ENCODE data around the gene PTPRR. TPM values are rescaled to one million over a fixed set of nuclear protein-coding genes. Genes with fewer than 3 reads are reported as not detected.
"Not testable (repeated sequence)": the region's sequence is repeated elsewhere in the genome, so short reads cannot be mapped to it uniquely, and the experiment has no call there.

The PTPRR gene
- total RNA-seq, 1 donor from 2014 or later = not detected

DNA sequence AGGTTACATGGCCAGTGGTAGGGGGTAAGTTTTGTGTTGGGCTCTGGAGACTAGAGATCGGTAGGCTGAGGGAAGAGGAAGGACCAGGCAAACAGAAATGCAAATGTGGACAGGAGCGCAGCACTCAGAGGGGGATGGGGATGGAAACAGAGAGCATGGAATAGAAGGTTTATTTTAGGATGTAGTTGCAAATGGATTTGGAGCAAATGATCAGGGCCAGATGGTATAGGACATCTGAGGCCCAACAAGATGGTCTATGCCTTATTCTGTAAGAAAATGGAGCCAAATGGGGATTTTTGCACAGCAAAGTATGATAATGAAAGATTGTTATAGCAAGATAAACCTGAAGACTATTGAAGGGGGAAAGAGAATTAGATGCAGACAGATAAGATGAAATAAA lies 180.8 kb downstream of the PTPRR start:
- no peaks in the 10 kb centered on the region for H3K9me3 Mint-ChIP-seq

DNA sequence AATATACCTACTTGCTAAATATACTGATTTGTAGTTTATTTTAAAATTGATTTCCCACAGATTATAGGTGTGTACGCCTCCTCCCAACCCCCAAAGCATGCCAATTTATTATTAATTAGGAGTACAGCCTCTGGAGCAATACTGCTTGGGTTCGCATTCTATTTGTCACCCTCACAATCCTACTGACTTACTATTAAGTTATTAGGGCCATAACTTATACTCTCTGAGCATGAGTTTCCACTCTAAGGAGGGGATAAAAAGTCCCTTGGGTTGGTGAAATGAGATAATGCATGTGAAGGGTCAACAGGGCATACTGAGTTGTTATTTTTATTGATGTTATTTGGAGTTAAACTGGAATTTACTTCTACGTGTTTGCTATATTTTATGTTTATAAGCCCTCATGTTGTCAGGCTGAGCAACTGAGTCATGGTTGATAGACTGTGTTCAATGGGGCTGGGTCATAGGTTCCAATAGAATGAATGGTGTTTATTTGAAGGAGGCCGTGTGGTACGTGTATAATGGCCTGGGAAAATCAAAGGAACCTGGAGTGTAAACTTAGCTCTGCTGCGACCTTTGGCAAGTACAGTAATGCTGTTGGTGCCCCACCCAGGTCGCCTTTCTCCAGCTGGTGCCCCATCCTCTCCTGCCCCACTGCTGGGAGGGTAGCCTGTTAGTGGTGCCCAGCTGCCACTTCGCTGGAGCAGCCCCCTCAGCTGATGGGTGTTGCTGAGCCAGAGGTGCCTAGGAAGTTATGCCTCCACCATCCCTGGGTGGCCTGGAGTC lies 184.0 kb downstream of the PTPRR start:
- intact Hi-C loops (cut with micrococcal nuclease) = no loop called here
- Mint-ChIP-seq H3K27me3 (ENCODE audit: insufficient read depth) (no peaks in the 10 kb centered on the region), H3K4me3 (no peak overlapping the region), H3K27ac (no peak overlapping the region), H3K4me1 (ENCODE audit: low read depth) (no peaks in the 10 kb centered on the region), H3K9me3 (no peaks in the 10 kb centered on the region), H3K36me3 (ENCODE audit: low read depth) (no peaks in the 10 kb centered on the region)
- DNase-seq (ENCODE audit: low spot score) = no peak

More for the DNA sequence above, 180.8 kb downstream of the PTPRR start:
- Mint-ChIP-seq H3K4me3 (no peak overlapping the region), H3K36me3 (ENCODE audit: low read depth) (no peaks in the 10 kb centered on the region), H3K27ac (no peak overlapping the region), H3K4me1 (ENCODE audit: low read depth) (no peaks in the 10 kb centered on the region), H3K27me3 (ENCODE audit: insufficient read depth) (no peaks in the 10 kb centered on the region)
- intact Hi-C loops (cut with micrococcal nuclease) = no loop called here
- DNase-seq (ENCODE audit: low spot score) = no peak

DNA sequence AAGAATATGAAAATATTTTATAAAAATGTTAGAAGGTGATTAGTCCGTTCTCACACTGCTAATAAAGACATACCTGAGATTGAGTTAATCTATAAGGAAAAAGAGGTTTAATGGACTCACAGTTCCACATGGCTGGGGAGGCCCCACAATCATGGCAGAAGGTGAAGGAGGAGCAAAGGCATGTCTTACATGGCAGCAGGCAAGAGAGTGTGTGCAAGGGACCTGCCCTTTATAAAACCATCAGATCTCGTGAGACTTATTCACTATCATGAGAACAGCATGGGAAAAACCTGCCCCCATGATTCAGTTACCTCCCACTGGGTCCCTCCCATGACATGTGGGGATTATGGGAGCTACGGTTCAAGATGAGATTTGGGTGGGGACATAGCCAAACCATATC lies 185.3 kb downstream of the PTPRR start:
- H3K9me3 Mint-ChIP-seq; intact Hi-C loops (cut with micrococcal nuclease); H3K4me1 Mint-ChIP-seq (ENCODE audit: low read depth); H3K36me3 Mint-ChIP-seq (ENCODE audit: low read depth); H3K27me3 Mint-ChIP-seq (ENCODE audit: insufficient read depth); H3K27ac Mint-ChIP-seq; H3K4me3 Mint-ChIP-seq; DNase-seq (ENCODE audit: low spot score): not testable (repeated sequence)

DNA sequence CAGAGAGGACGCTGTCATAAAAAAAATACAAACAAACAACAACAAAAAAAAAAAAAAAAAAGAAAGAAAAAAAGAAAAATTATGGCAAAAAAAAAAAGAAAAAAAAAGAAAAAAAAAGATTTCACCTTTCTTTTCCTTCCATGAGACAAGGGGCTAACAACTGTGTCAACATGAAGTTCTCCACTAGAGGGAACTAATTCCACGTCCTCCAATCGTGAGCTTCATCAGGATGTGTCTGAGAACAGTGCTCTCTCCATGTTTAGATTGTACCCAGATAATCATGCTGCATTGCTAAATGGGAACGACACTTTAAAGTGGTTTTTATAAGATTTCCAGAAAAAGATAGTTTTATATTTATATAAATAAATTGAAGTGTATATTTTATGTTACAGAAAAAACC lies 187.2 kb downstream of the PTPRR start:
- DNase-seq (ENCODE audit: low spot score) = no peak

DNA sequence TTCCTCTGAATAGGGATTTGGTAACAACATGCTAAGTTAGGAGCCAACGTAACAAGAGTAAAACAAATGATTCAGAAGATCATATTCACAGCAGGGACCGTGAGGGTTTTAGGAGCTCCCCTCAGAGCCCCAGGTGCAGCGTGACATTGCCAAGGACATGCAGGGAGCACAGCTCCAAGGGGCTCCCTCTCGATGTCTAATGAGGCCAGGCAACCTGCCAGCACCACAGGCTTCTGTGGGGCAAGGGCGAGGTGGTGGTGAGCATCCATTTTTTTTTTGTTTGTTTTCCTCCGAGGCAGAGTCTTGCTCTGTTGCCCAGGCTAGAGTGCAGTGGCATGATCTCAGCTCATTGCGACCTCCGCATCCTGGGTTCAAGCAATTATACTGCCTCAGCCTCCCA lies 188.3 kb downstream of the PTPRR start:
- DNase-seq (ENCODE audit: low spot score) = no peak
- Mint-ChIP-seq H3K4me3 (no peak overlapping the region), H3K27me3 (ENCODE audit: insufficient read depth) (peaks cover 6% of the 10 kb centered on the region), H3K9me3 (no peaks in the 10 kb centered on the region), H3K4me1 (ENCODE audit: low read depth) (no peaks in the 10 kb centered on the region), H3K27ac (no peak overlapping the region), H3K36me3 (ENCODE audit: low read depth) (no peaks in the 10 kb centered on the region)
- intact Hi-C loops (cut with micrococcal nuclease) = loop anchor here (2.0 to 5.0 kb wide), 2 partner anchors 660 to 1015 kb away; no protein-coding TSS in a partner anchor

More for the DNA sequence above, 187.2 kb downstream of the PTPRR start:
- no peaks in the 10 kb centered on the region for H3K9me3 Mint-ChIP-seq
- no peaks in the 10 kb centered on the region for H3K4me1 Mint-ChIP-seq (ENCODE audit: low read depth)
- H3K4me3 Mint-ChIP-seq = no peak overlapping the region
- peaks cover 6% of the 10 kb centered on the region for H3K27me3 Mint-ChIP-seq (ENCODE audit: insufficient read depth)
- no peaks in the 10 kb centered on the region for H3K36me3 Mint-ChIP-seq (ENCODE audit: low read depth)
- intact Hi-C loops (cut with micrococcal nuclease) = loop anchor here (1.0 to 5.0 kb wide), 3 partner anchors 116 to 1013 kb away; no protein-coding TSS in a partner anchor
- no peak overlapping the region for H3K27ac Mint-ChIP-seq

DNA sequence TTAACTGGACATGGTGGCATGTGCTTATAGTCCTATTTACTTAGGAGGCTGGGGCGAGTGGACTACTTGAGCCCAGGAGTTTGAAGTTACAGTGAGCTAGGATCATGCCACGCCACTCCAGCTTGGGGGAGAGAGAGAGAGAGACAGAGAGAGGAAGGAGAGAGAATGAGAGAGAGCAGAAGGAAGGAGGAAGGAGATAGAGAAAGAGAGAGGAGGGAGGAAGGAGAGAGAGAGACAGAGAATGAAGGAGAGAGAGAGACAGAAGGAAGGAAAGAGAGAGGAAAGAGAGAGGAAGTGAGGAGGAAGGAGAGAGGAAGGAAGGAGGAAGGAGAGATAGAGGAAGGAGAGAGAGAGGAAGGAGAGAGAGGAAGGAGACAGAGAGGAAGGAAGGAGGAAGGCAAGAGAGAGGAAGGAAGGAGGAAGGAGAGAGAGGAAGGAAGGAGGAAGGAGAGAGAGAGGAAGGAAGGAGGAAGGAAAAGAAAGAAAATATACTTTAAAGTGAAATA lies 189.8 kb downstream of the PTPRR start:
- H3K9me3 Mint-ChIP-seq = no peaks in the 10 kb centered on the region
- H3K36me3 Mint-ChIP-seq (ENCODE audit: low read depth) = no peaks in the 10 kb centered on the region
- no peaks in the 10 kb centered on the region for H3K4me1 Mint-ChIP-seq (ENCODE audit: low read depth)
- H3K27ac Mint-ChIP-seq = no peak overlapping the region
- intact Hi-C loops (cut with micrococcal nuclease) = loop anchor here (1.0 to 5.0 kb wide), 3 partner anchors 662 to 851 kb away; no protein-coding TSS in a partner anchor
- no peak for DNase-seq (ENCODE audit: low spot score)
- H3K27me3 Mint-ChIP-seq (ENCODE audit: insufficient read depth) = peaks cover 6% of the 10 kb centered on the region
- no peak overlapping the region for H3K4me3 Mint-ChIP-seq

DNA sequence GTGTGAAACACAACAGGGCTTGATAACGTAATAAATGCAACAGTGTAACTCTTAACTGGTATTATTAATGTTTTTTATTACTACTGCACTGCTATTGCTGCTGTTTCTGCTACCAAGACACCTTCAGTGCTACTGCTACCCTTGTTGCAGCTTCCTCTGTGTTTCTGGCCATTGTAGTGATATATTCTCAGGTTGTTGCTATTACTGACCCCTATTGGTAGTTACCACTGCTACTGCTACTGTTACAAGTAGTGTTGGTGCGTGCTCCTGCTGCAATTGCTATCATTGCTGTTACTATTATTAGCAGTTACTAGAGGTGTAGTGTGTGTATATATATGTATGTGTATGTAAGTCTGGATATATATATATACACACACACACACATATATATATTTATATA lies 196.1 kb downstream of the PTPRR start:
- no peak for DNase-seq (ENCODE audit: low spot score)
- H3K27me3 Mint-ChIP-seq (ENCODE audit: insufficient read depth) = peaks cover 7% of the 10 kb centered on the region
- no peaks in the 10 kb centered on the region for H3K36me3 Mint-ChIP-seq (ENCODE audit: low read depth)
- intact Hi-C loops (cut with micrococcal nuclease) = no loop called here
- H3K4me1 Mint-ChIP-seq (ENCODE audit: low read depth) = peaks cover 5% of the 10 kb centered on the region
- no peak overlapping the region for H3K4me3 Mint-ChIP-seq
- no peak overlapping the region for H3K27ac Mint-ChIP-seq
- no peaks in the 10 kb centered on the region for H3K9me3 Mint-ChIP-seq

DNA sequence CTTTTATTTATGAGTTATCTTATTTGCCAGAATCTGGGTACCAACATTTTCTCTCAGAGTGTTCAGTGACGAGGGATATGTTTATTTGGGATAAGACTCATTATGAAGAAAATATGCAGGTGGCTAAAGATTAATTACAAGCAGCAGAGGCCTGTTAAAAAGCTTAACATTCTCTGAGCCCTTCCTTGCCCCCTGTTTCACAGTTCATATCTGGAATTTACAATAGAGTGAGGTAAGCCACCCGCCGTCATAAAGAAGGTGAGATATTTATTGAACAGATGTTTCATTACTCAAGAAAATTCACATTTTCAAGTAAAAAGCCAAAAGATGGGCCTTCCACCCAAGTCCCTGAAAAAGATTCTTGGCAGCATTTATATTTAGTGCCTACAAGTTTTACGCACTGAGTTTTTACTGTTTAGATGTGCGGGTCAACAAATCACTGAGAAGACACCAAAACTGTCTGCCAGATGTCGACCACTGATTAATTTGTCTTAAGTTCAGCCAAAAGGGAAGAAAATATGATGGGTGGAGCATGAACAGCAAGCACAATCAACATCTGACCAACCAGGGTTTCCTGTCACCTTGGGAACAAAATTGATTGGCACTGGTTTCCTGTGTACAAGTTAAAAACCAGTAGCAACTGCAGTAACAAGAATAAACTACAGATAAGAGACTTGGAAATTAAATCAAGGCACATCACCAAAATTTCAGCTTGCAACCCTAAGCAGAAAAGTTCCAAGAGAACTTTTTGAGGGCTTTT lies 197.8 kb downstream of the PTPRR start:
- peaks cover 5% of the 10 kb centered on the region for H3K4me1 Mint-ChIP-seq (ENCODE audit: low read depth)
- no peaks in the 10 kb centered on the region for H3K9me3 Mint-ChIP-seq
- peaks cover 9% of the 10 kb centered on the region for H3K27me3 Mint-ChIP-seq (ENCODE audit: insufficient read depth)
- no peak overlapping the region for H3K27ac Mint-ChIP-seq
- intact Hi-C loops (cut with micrococcal nuclease) = no loop called here
- DNase-seq (ENCODE audit: low spot score) = no peak
- H3K4me3 Mint-ChIP-seq = no peak overlapping the region
- no peaks in the 10 kb centered on the region for H3K36me3 Mint-ChIP-seq (ENCODE audit: low read depth)

DNA sequence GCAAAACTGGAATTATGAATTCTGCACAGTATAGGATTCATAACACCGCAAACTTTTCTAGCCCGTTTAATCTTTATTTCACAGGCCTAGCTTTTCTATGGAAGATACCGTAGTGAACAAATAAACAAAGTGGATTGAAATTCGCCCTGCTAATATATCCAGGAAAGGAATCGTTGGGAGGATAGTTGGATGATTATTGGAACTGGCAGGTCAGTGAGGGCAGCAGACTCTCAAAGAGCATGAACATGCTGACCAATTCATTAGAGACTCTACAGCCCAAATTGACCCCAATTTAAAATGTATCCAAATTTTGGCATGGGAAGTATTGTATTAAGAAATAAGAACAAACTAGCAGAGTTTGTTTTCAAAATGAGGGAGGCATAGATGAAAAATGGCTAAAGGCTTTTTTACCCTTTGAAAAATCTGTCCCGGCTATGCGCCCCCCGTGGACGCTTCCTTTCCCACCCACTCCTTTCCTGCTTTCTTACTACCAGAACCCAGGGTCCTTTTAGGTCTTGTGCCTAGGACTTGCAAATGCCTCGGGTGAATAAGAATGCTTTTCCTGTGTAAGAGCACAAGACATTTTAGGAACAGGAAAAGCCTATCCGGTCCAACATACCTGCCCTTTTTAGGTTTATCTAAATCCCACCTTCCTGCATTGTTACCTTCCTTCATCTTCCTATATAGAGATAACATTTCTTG lies 198.7 kb downstream of the PTPRR start:
- no peak overlapping the region for H3K27ac Mint-ChIP-seq
- no peak overlapping the region for H3K4me3 Mint-ChIP-seq
- DNase-seq (ENCODE audit: low spot score) = no peak
- H3K4me1 Mint-ChIP-seq (ENCODE audit: low read depth) = peaks cover 5% of the 10 kb centered on the region
- H3K36me3 Mint-ChIP-seq (ENCODE audit: low read depth) = no peaks in the 10 kb centered on the region
- H3K9me3 Mint-ChIP-seq = no peaks in the 10 kb centered on the region
- intact Hi-C loops (cut with micrococcal nuclease) = loop anchor here (2.0 kb wide), 1 partner anchor 821 kb away; no protein-coding TSS in a partner anchor
- H3K27me3 Mint-ChIP-seq (ENCODE audit: insufficient read depth) = peaks cover 9% of the 10 kb centered on the region

DNA sequence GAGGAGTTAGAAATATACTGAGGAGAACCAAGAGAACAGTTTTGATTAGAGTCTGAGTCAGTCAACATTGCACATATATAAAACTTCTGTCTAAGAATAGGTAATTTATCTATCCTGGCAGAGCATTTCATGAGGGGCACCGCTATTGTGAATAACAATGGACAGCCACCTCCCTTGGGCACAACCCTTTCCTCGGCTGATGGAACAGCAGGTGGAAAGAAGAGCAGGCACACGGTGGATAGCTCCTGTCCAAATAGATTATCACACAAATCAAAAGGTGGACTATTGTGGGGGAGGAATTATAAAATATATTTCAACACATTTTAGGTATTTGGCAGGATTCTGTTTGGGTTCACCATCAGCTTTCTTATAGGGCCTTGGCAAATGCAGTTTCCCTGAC lies 199.3 kb downstream of the PTPRR start:
- H3K9me3 Mint-ChIP-seq = no peaks in the 10 kb centered on the region
- intact Hi-C loops (cut with micrococcal nuclease) = loop anchor here (2.0 kb wide), 1 partner anchor 820 kb away; no protein-coding TSS in a partner anchor
- peaks cover 5% of the 10 kb centered on the region for H3K4me1 Mint-ChIP-seq (ENCODE audit: low read depth)
- H3K27me3 Mint-ChIP-seq (ENCODE audit: insufficient read depth) = peaks cover 9% of the 10 kb centered on the region
- H3K27ac Mint-ChIP-seq = no peak overlapping the region
- no peaks in the 10 kb centered on the region for H3K36me3 Mint-ChIP-seq (ENCODE audit: low read depth)
- no peak overlapping the region for H3K4me3 Mint-ChIP-seq
- DNase-seq (ENCODE audit: low spot score) = no peak

DNA sequence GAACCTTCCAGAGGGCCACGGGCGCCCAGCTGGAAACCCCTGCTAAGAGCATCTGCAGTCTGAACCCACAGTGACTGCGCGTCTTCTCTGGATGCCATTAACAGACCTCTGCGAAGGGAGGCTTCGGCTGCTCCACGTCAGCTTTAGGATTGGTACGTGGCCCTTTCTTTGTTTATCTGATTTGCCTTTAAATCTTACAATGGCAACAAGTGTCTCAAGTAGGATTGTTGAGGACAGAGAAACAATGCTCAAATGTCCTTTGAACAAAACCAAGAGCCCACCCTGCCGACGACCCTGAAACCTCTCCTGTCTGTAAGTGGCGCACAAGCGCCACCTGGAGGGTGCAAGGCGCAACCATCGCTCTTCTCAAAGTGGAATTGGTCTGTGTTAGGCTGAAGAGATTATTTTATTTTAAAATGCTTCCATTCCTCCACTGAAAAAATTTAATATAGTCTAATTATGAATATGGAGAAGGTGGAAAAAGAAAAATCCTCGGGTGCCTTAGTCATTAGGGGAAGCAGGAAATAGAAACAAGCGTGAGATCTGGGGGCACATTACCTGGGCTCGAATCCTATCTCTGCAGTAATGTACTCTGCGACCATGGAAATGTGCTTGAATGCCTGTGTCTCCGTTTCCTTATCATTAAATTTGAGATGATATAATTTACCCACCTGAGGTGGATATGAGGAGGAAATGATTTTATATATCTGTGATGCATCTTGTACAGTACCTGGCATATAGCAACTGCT lies 200.7 kb downstream of the PTPRR start:
- Mint-ChIP-seq H3K27ac (no peak overlapping the region), H3K9me3 (no peaks in the 10 kb centered on the region), H3K4me1 (ENCODE audit: low read depth) (peaks cover 5% of the 10 kb centered on the region), H3K4me3 (no peak overlapping the region), H3K27me3 (ENCODE audit: insufficient read depth) (peaks cover 9% of the 10 kb centered on the region), H3K36me3 (ENCODE audit: low read depth) (no peaks in the 10 kb centered on the region)
- DNase-seq (ENCODE audit: low spot score) = no peak
- intact Hi-C loops (cut with micrococcal nuclease) = loop anchor here (1.0 to 2.0 kb wide), 2 partner anchors 130 to 819 kb away; no protein-coding TSS in a partner anchor

DNA sequence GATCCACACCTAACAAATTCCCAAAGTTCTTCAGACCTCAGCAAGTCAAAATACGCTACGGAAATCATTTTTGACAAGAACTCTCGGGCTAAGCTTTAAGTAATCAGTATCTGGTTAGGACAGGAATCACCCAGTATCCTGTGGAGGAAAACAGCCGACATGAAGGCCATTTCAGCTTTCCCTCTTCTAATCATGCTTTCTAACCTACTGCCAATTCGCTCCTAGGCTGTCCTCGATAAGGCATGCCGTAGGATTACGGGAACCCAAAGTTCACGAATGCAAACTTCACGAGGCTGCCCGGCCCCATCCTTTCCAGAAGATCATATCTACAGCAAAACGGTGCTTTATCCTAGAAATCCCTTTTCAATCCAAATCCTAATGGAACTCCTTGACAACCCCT lies 201.5 kb downstream of the PTPRR start:
- H3K27me3 Mint-ChIP-seq (ENCODE audit: insufficient read depth) = peaks cover 9% of the 10 kb centered on the region
- H3K4me3 Mint-ChIP-seq = no peak overlapping the region
- no peak overlapping the region for H3K27ac Mint-ChIP-seq
- no peaks in the 10 kb centered on the region for H3K9me3 Mint-ChIP-seq
- peaks cover 5% of the 10 kb centered on the region for H3K4me1 Mint-ChIP-seq (ENCODE audit: low read depth)
- H3K36me3 Mint-ChIP-seq (ENCODE audit: low read depth) = no peaks in the 10 kb centered on the region
- intact Hi-C loops (cut with micrococcal nuclease) = loop anchor here (1.0 kb wide), 1 partner anchor 129 kb away; no protein-coding TSS in a partner anchor
- DNase-seq (ENCODE audit: low spot score) = no peak
